ENCODE results near the gene RNF26. TPM values are rescaled to one million over a fixed set of nuclear protein-coding genes. Genes with fewer than 3 reads are reported as not detected.

The RNF26 gene
- total RNA-seq, 2 experiments from 2014 or later = 38.7 to 42.1 TPM

GRCh38 chr11:119318240-119319135 lies 15.8 kb upstream of the RNF26 start:
- Mint-ChIP-seq H3K27me3 (peaks cover 34% of the 10 kb centered on the region), H3K4me1 (peaks cover 39% of the 10 kb centered on the region), H3K4me3 (peak overlapping the region; percentile 52), H3K36me3 (no peaks in the 10 kb centered on the region), H3K27ac (peak overlapping the region; percentile 73), H3K9me3 (ENCODE audit: low read depth) (no peaks in the 10 kb centered on the region)
- ATAC-seq (peak; percentile 29), DNase-seq (peak; percentile 83)
- CTCF ChIA-PET = interaction anchor here (0.7 to 5.0 kb wide), 10 partner anchors 12 to 252 kb away, joined by 3 to 19 read pairs (median 3); partner anchors contain the start of genes CBL and VPS11

- H3K27ac Mint-ChIP-seq = peak overlapping the region; percentile 73
- ATAC-seq (no peak), DNase-seq (peak; percentile 40)
- peak overlapping the region; percentile 52 for H3K4me3 Mint-ChIP-seq
- peaks cover 32% of the 10 kb centered on the region for H3K27me3 Mint-ChIP-seq
- no peaks in the 10 kb centered on the region for H3K9me3 Mint-ChIP-seq (ENCODE audit: low read depth)
- CTCF ChIA-PET = interaction anchor here (0.8 to 5.6 kb wide), 11 partner anchors 13 to 252 kb away, joined by 3 to 40 read pairs (median 4); partner anchors contain the start of gene VPS11
- H3K4me1 Mint-ChIP-seq = peaks cover 41% of the 10 kb centered on the region
- no peaks in the 10 kb centered on the region for H3K36me3 Mint-ChIP-seq
These were observed 15.1 kb upstream of the RNF26 start for GRCh38 chr11:119319136-119319699.

GRCh38 chr11:119319700-119320239 lies 14.6 kb upstream of the RNF26 start:
- no peaks in the 10 kb centered on the region for H3K36me3 Mint-ChIP-seq
- CTCF ChIA-PET = interaction anchor here (1.0 to 5.6 kb wide), 7 partner anchors 13 to 124 kb away, joined by 3 to 66 read pairs (median 20); partner anchors contain the start of gene CBL
- peaks cover 41% of the 10 kb centered on the region for H3K4me1 Mint-ChIP-seq
- no peaks in the 10 kb centered on the region for H3K9me3 Mint-ChIP-seq (ENCODE audit: low read depth)
- peaks cover 27% of the 10 kb centered on the region for H3K27me3 Mint-ChIP-seq
- no peak for ATAC-seq
- H3K27ac Mint-ChIP-seq = peak overlapping the region; percentile 48
- H3K4me3 Mint-ChIP-seq = peak overlapping the region; percentile 1
- DNase-seq = no peak

GRCh38 chr11:119320240-119320775 lies 14.0 kb upstream of the RNF26 start:
- Mint-ChIP-seq H3K4me3 (peak overlapping the region; percentile 1), H3K27me3 (peaks cover 25% of the 10 kb centered on the region), H3K9me3 (ENCODE audit: low read depth) (no peaks in the 10 kb centered on the region), H3K36me3 (no peaks in the 10 kb centered on the region), H3K4me1 (peaks cover 40% of the 10 kb centered on the region), H3K27ac (no peak overlapping the region)
- no peak for ATAC-seq
- CTCF ChIA-PET = interaction anchor here (0.8 to 5.6 kb wide), 17 partner anchors 10 to 531 kb away, joined by 3 to 90 read pairs (median 7); partner anchors contain the start of genes C1QTNF5, CBL, DPAGT1 and HMBS
- peak; percentile 41 for DNase-seq

- peak; percentile 75 for ATAC-seq
- no peaks in the 10 kb centered on the region for H3K9me3 Mint-ChIP-seq (ENCODE audit: low read depth)
- peaks cover 34% of the 10 kb centered on the region for H3K4me1 Mint-ChIP-seq
- H3K27ac Mint-ChIP-seq = peak overlapping the region; percentile 90
- peaks cover 19% of the 10 kb centered on the region for H3K27me3 Mint-ChIP-seq
- H3K36me3 Mint-ChIP-seq = no peaks in the 10 kb centered on the region
- peak overlapping the region; percentile 73 for H3K4me3 Mint-ChIP-seq
- CTCF ChIA-PET = interaction anchor here (0.6 to 5.6 kb wide), 34 partner anchors 11 to 629 kb away, joined by 3 to 90 read pairs (median 4); partner anchors contain the start of genes ABCG4, C1QTNF5, CBL and DPAGT1
- DNase-seq = peak; percentile 81
These were observed 13.4 kb upstream of the RNF26 start for GRCh38 chr11:119320776-119321524.

GRCh38 chr11:119322360-119322739 lies 12.0 kb upstream of the RNF26 start:
- H3K36me3 Mint-ChIP-seq = no peaks in the 10 kb centered on the region
- CTCF ChIA-PET = interaction anchor here (0.7 to 5.6 kb wide), 21 partner anchors 11 to 220 kb away, joined by 3 to 90 read pairs (median 6); partner anchors contain the start of genes C1QTNF5, CBL, DPAGT1 and NLRX1
- H3K4me3 Mint-ChIP-seq = no peak overlapping the region
- DNase-seq = no peak
- H3K27ac Mint-ChIP-seq = peak overlapping the region; percentile 41
- H3K9me3 Mint-ChIP-seq (ENCODE audit: low read depth) = no peaks in the 10 kb centered on the region
- no peak for ATAC-seq
- peaks cover 10% of the 10 kb centered on the region for H3K27me3 Mint-ChIP-seq
- peaks cover 34% of the 10 kb centered on the region for H3K4me1 Mint-ChIP-seq

GRCh38 chr11:119322921-119323531 lies 11.3 kb upstream of the RNF26 start:
- DNase-seq (no peak), ATAC-seq (no peak)
- H3K4me3 Mint-ChIP-seq = no peak overlapping the region
- CTCF ChIA-PET = interaction anchor here (0.7 to 5.6 kb wide), 41 partner anchors 8 to 258 kb away, joined by 3 to 90 read pairs (median 5); partner anchors contain the start of genes ABCG4, C1QTNF5, C2CD2L and CBL
- H3K27ac Mint-ChIP-seq = no peak overlapping the region
- no peaks in the 10 kb centered on the region for H3K9me3 Mint-ChIP-seq (ENCODE audit: low read depth)
- H3K27me3 Mint-ChIP-seq = peaks cover 6% of the 10 kb centered on the region
- peaks cover 32% of the 10 kb centered on the region for H3K4me1 Mint-ChIP-seq
- no peaks in the 10 kb centered on the region for H3K36me3 Mint-ChIP-seq

- Mint-ChIP-seq H3K4me3 (no peak overlapping the region), H3K9me3 (ENCODE audit: low read depth) (no peaks in the 10 kb centered on the region), H3K36me3 (no peaks in the 10 kb centered on the region), H3K27me3 (peaks cover 8% of the 10 kb centered on the region), H3K4me1 (peaks cover 28% of the 10 kb centered on the region), H3K27ac (no peak overlapping the region)
- no peak for ATAC-seq
- CTCF ChIA-PET = interaction anchor here (0.7 to 5.6 kb wide), 44 partner anchors 9 to 323 kb away, joined by 3 to 90 read pairs (median 5); partner anchors contain the start of genes ABCG4, C1QTNF5, C2CD2L and CBL
- peak; percentile 87 for DNase-seq
These were observed 10.7 kb upstream of the RNF26 start for GRCh38 chr11:119323532-119324033.

- no peak overlapping the region for H3K4me3 Mint-ChIP-seq
- no peaks in the 10 kb centered on the region for H3K36me3 Mint-ChIP-seq
- peaks cover 23% of the 10 kb centered on the region for H3K4me1 Mint-ChIP-seq
- DNase-seq (no peak), ATAC-seq (no peak)
- H3K27ac Mint-ChIP-seq = no peak overlapping the region
- no peaks in the 10 kb centered on the region for H3K9me3 Mint-ChIP-seq (ENCODE audit: low read depth)
- peaks cover 7% of the 10 kb centered on the region for H3K27me3 Mint-ChIP-seq
- CTCF ChIA-PET = interaction anchor here (0.7 to 5.6 kb wide), 34 partner anchors 9 to 324 kb away, joined by 3 to 90 read pairs (median 5); partner anchors contain the start of genes ABCG4, C1QTNF5, C2CD2L and CBL
These were observed 10.1 kb upstream of the RNF26 start for GRCh38 chr11:119324189-119324588.

GRCh38 chr11:119329320-119329719 lies 5.0 kb upstream of the RNF26 start:
- H3K9me3 Mint-ChIP-seq (ENCODE audit: low read depth) = no peaks in the 10 kb centered on the region
- H3K4me1 Mint-ChIP-seq = peaks cover 11% of the 10 kb centered on the region
- ATAC-seq (no peak), DNase-seq (no peak)
- peaks cover 18% of the 10 kb centered on the region for H3K27me3 Mint-ChIP-seq
- H3K27ac Mint-ChIP-seq = no peak overlapping the region
- H3K36me3 Mint-ChIP-seq = no peaks in the 10 kb centered on the region
- H3K4me3 Mint-ChIP-seq = no peak overlapping the region
- CTCF ChIA-PET = interaction anchor here (1.7 kb wide), 1 partner anchor 9 kb away, joined by 4 read pairs; no protein-coding TSS in a partner anchor

- CTCF ChIA-PET = interaction anchor here (1.0 kb wide), 1 partner anchor 161 kb away, joined by 3 read pairs; no protein-coding TSS in a partner anchor
- Mint-ChIP-seq H3K27ac (no peak overlapping the region), H3K36me3 (no peaks in the 10 kb centered on the region), H3K9me3 (ENCODE audit: low read depth) (no peaks in the 10 kb centered on the region), H3K4me1 (peaks cover 17% of the 10 kb centered on the region), H3K27me3 (peaks cover 18% of the 10 kb centered on the region), H3K4me3 (no peak overlapping the region)
- no peak for ATAC-seq
- DNase-seq = no peak
These were observed 4.1 kb upstream of the RNF26 start for GRCh38 chr11:119330237-119330636.

Data from activated CD8-positive, alpha-beta memory T cell treated with anti-CD3 and anti-CD28 coated beads, Interleukin-2, amount 10 ng/mL, durations not matched to agents 7 days and 5 days (primary cell).